ENCODE data around the gene GPRC5C. TPM values are rescaled to one million over a fixed set of nuclear protein-coding genes. Genes with fewer than 3 reads are reported as not detected.
A peak's percentile ranks its signal among the peaks of the same experiment; 100 is the strongest.

The GPRC5C gene
- total and polyA plus RNA-seq, 2 donors (not counting 1 experiment from before 2014, with no cell fraction given) = 0.66 to 1.1 TPM

GRCh38 chr17:74454197-74455024 lies 22.5 kb downstream of the GPRC5C start:
- peak; percentile 19 for ATAC-seq (ENCODE audit: low read depth)
- Histone ChIP-seq H3K9me3 (ENCODE audit: control extremely low read depth in 1 of 3, control insufficient read depth in 2 of 3, insufficient read depth in 1 of 3, low read length in 2 of 3) (peaks cover 0 to 8% (median 0%) of the 10 kb centered on the region in 3 donors), H3K4me1 (ENCODE audit: control insufficient read depth in 2 of 2, insufficient read depth in 2 of 2, low read length in 2 of 2) (peaks cover 11 to 18% of the 10 kb centered on the region in 2 donors), H3K27me3 (replicated peaks in 1 of 4; ENCODE audit: control extremely low read depth in 1 of 4, control insufficient read depth in 3 of 4, insufficient read depth in 4 of 4, low read length in 3 of 4) (peaks cover 0 to 36% (median 9%) of the 10 kb centered on the region in 4 experiments), H3K36me3 (replicated peaks in 1 of 2; ENCODE audit: control extremely low read depth in 1 of 2, control insufficient read depth in 1 of 2, extremely low read depth in 1 of 2, insufficient read depth in 2 of 2, low read length in 1 of 2) (no peaks in the 10 kb centered on the region), H3K9ac (ENCODE audit: low read length) (peak overlapping the region; percentile 60), H3K4me2 (replicated peaks; ENCODE audit: low read depth, low read length, poor library complexity, severe bottlenecking) (peak overlapping the region; percentile 94), H3K27ac (ENCODE audit: low read length in 2 of 2) (no peak overlapping the region), H3K79me2 (ENCODE audit: control insufficient read depth, insufficient read depth, low read length) (no peaks in the 10 kb centered on the region), H3K4me3 (ENCODE audit: control extremely low read depth in 1 of 5, extremely low read depth in 1 of 5, insufficient read depth in 1 of 5, low read depth in 2 of 5, low read length in 4 of 5) (peak overlapping the region in 3 of 5 experiments; percentile 42 to 60 (median 49)), H4K20me1 (ENCODE audit: control insufficient read depth, insufficient read depth, low read length, poor library complexity, severe bottlenecking) (no peaks in the 10 kb centered on the region), H2AFZ (ENCODE audit: insufficient read depth, low read depth, low read length, poor library complexity, severe bottlenecking) (peak overlapping the region; percentile 71)
- DNase-seq = no peak
- TF ChIP-seq EZH2 (IDR thresholded peaks at IDR 0.05; ENCODE audit: borderline replicate concordance, insufficient read depth, low read depth, low read length, poor library complexity, severe bottlenecking) = no peak
- TF ChIP-seq, protein P1, sequence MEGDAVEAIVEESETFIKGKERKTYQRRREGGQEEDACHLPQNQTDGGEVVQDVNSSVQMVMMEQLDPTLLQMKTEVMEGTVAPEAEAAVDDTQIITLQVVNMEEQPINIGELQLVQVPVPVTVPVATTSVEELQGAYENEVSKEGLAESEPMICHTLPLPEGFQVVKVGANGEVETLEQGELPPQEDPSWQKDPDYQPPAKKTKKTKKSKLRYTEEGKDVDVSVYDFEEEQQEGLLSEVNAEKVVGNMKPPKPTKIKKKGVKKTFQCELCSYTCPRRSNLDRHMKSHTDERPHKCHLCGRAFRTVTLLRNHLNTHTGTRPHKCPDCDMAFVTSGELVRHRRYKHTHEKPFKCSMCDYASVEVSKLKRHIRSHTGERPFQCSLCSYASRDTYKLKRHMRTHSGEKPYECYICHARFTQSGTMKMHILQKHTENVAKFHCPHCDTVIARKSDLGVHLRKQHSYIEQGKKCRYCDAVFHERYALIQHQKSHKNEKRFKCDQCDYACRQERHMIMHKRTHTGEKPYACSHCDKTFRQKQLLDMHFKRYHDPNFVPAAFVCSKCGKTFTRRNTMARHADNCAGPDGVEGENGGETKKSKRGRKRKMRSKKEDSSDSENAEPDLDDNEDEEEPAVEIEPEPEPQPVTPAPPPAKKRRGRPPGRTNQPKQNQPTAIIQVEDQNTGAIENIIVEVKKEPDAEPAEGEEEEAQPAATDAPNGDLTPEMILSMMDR (IDR thresholded peaks at IDR 0.05) = peak; percentile 12
- peak overlapping the region; percentile 41 for H3K4me3 Mint-ChIP-seq
- ChIA-PET POLR2A (interaction anchor here (0.6 to 0.7 kb wide), 4 partner anchors 55 to 955 kb away, joined by 3 read pairs; no protein-coding TSS in a partner anchor), CTCF (interaction anchor here (0.6 to 7.2 kb wide), 10 partner anchors 10 to 251 kb away, joined by 3 to 95 read pairs (median 12); partner anchors contain the start of genes GPR142, RPL38 and TTYH2)
- H3K27me3 Mint-ChIP-seq = peaks cover 34% of the 10 kb centered on the region
- H3K27ac Mint-ChIP-seq = no peak overlapping the region
- H3K9me3 Mint-ChIP-seq (ENCODE audit: insufficient read depth) = no peaks in the 10 kb centered on the region
- intact Hi-C loops (cut with micrococcal nuclease) = loop anchor here (2.0 kb wide), 1 partner anchor 78 kb away; no protein-coding TSS in a partner anchor
- WGBS (ENCODE audit: insufficient coverage) = 22% methylated on average over 40 of the region's 40 CpGs
- peaks cover 7% of the 10 kb centered on the region for H3K4me1 Mint-ChIP-seq

Data from B cell (primary cell).